Pancreas (tissue), 10 donors: ENCODE data around the gene ALKBH7. TPM values are rescaled to one million over a fixed set of nuclear protein-coding genes. Genes with fewer than 3 reads are reported as not detected.
"Not testable (repeated sequence)": the region's sequence is repeated elsewhere in the genome, so short reads cannot be mapped to it uniquely, and the experiment has no call there.

Experiments
- ATAC-seq, 4 donors: fragments of 200-7000 bp; cut with Tn5 transposase; one replicate each; pipeline versions ENCODE4 v1.8.0 to v1.9.1; 2020; ENCODE audit warnings: mild to moderate bottlenecking in 4 of 4, moderate library complexity in 4 of 4
- DNase-seq, 6 donors: peaks; one replicate each; pipeline ENCODE4 v3.0.0-alpha.2; 2020
- FAIRE-seq: peaks from 2 replicates; lab custom pipeline; 2012; peaks lifted over from hg19 to GRCh38; lab: Jason Lieb, UNC
- H3K27ac ChIP-seq, 4 donors: fragments of 200-600 bp; sonication (generic); 1 replicate in 3 of 4; 2 replicates in 1 of 4; pipeline versions ENCODE4 v1.5.0 to v1.8.0; 2020
- H3K27me3 ChIP-seq, 4 donors: fragments of 200-600 bp; one replicate each; pipeline ENCODE4 v1.8.0; 2021
- H3K36me3 ChIP-seq, 3 donors: fragments of 200-600 bp; sonication (generic) in 1 of 3; one replicate each; pipeline versions ENCODE4 v1.5.0 to v1.8.0; 2020 to 2021
- H3K4me1 ChIP-seq, 3 donors: fragments of 200-600 bp; one replicate each; pipeline ENCODE4 v1.8.0; 2021
- H3K4me3 ChIP-seq, 4 donors: fragments of 200-600 bp; sonication (generic) in 2 of 4; one replicate each; pipeline versions ENCODE4 v1.5.0 to v1.8.0; 2020 to 2021
- H3K9me3 ChIP-seq, 4 donors: fragments of 200-600 bp; one replicate each; pipeline ENCODE4 v1.8.0; 2021
- WGBS, 2 donors: extraction: QIAGEN DNeasy Blood & Tissue Kit; methylation state at CpG; one replicate each; pipeline ENCODE4 v1.1.7; 2013; 5-methylcytosine and 5-hydroxymethylcytosine counted together
- intact Hi-C, 3 donors: fragments of 100-400 bp; cut with DNase I; formaldehyde crosslinking; loops; one replicate each; pipeline versions ENCODE4 v1.11.1 to v1.14.2; 2022
- polyA plus RNA-seq, 2 donors: library from polyadenylated mRNA; stranded (reverse); fragments of 200-250 nt; gene quantifications; one replicate each; pipeline ENCODE4 v1.2.3, GENCODE V29; 2013
- total RNA-seq, 6 donors: library from RNA; stranded (reverse); fragmentation: NEBNext Ultra II Directional in 4 of 6; extraction: Animal tissue kit (Norgen Biotek cat#: 25700) in 4 of 6; gene quantifications; one replicate each; pipeline versions ENCODE4 v1.2.1 to v1.2.4, GENCODE V29; 2021 to 2023
- TF ChIP-seq, protein P1 (sequence below), 4 donors: fragments of 200-600 bp; sonication (generic) in 3 of 4; IDR thresholded peaks; one replicate each; pipeline versions ENCODE4 v1.5.0 to v1.8.0; 2021; ENCODE audit warnings: antibody characterized with exemption in 4 of 4
- donor health status: healthy with polysubstance abuse.
- donor health status: DM: no; HTN: no; CAD: no; lungs with moderate emphysema.
- donor health status: DM: no; HTN: no; CAD: no.
- donor health status: control.
- donor health status: control.
- donor health status: Bipolar disorder and iron deficiency.
- donor health status: DM: yes; HTN: yes; CAD: no.
- donor health status: DM: no; HTN: no; CAD: no.
- donor health status: DM: no; HTN: no; CAD: no.
- donor health status: DM: yes; HTN: yes; CAD: no.

ALKBH7 gene
- total and polyA plus RNA-seq, 8 donors, result 29.3 to 69.4 (median 53.4) TPM

DNA sequence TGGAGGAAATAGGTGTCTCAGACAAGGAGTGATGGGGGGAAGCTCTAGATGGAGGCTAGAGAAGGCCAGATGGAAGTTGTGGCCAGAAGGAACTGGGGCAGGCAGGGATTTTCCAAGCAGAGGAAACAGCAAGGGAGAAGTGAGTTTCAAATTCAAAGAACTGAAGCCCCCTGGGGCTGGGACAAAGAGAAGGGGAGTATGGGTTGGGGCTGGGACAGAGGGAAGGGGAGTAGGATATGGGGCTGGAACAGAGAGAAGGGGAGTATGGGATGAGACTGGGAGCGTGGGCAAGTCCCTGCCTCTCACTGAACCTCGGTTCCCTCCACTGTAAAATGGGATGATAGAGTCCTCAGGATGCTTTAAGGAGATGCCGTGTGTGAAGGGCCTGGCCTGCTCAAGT, 22.2 kb downstream of the ALKBH7 start:
- FAIRE-seq (no peak), DNase-seq (no peak), ATAC-seq (no peak)
- H3K4me3 ChIP-seq, result no peak overlapping the region
- H3K27ac ChIP-seq, result no peak overlapping the region
- no peaks in the 10 kb centered on the region for H3K36me3 ChIP-seq
- H3K9me3 ChIP-seq, result no peaks in the 10 kb centered on the region
- intact Hi-C loops, result no loop called here
- H3K27me3 ChIP-seq, result no peaks in the 10 kb centered on the region
- peaks cover 0 to 6% (median 0%) of the 10 kb centered on the region in 3 donors for H3K4me1 ChIP-seq
- 94 to 100% methylated on average over 3 of the region's 3 CpGs for WGBS, 2 donors
- TF ChIP-seq, protein P1, sequence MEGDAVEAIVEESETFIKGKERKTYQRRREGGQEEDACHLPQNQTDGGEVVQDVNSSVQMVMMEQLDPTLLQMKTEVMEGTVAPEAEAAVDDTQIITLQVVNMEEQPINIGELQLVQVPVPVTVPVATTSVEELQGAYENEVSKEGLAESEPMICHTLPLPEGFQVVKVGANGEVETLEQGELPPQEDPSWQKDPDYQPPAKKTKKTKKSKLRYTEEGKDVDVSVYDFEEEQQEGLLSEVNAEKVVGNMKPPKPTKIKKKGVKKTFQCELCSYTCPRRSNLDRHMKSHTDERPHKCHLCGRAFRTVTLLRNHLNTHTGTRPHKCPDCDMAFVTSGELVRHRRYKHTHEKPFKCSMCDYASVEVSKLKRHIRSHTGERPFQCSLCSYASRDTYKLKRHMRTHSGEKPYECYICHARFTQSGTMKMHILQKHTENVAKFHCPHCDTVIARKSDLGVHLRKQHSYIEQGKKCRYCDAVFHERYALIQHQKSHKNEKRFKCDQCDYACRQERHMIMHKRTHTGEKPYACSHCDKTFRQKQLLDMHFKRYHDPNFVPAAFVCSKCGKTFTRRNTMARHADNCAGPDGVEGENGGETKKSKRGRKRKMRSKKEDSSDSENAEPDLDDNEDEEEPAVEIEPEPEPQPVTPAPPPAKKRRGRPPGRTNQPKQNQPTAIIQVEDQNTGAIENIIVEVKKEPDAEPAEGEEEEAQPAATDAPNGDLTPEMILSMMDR (IDR thresholded peaks at IDR 0.05), result no peak

DNA sequence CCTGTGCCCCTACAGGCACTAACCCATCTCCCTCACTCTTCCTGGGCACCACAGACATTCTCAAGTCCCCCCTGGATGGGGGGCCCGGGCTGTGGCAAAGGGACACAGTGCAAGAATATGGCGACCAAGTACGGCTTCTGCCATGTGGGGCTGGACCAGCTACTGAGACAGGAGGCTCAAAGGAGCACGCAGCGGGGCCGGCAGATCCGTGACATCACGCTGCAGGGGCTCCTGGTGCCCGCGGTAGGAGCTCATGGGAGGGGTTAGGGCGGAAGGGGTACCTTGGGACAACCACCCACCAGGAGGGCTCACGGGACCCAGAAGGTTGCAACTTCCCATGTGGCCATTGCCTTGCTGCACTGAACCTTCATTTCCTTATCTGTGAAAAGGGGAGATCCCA, 23.7 kb downstream of the ALKBH7 start:
- FAIRE-seq (no peak), ATAC-seq (no peak), DNase-seq (no peak)
- Histone ChIP-seq H3K4me3 (no peak overlapping the region), H3K36me3 (no peaks in the 10 kb centered on the region), H3K27ac (no peak overlapping the region), H3K4me1 (peaks cover 0 to 6% (median 0%) of the 10 kb centered on the region in 3 donors), H3K9me3 (no peaks in the 10 kb centered on the region), H3K27me3 (no peaks in the 10 kb centered on the region)
- intact Hi-C loops, result no loop called here
- TF ChIP-seq, protein P1 (IDR thresholded peaks at IDR 0.05), result no peak
- WGBS, 2 donors, result 90 to 95% methylated on average over 12 of the region's 12 CpGs

DNA sequence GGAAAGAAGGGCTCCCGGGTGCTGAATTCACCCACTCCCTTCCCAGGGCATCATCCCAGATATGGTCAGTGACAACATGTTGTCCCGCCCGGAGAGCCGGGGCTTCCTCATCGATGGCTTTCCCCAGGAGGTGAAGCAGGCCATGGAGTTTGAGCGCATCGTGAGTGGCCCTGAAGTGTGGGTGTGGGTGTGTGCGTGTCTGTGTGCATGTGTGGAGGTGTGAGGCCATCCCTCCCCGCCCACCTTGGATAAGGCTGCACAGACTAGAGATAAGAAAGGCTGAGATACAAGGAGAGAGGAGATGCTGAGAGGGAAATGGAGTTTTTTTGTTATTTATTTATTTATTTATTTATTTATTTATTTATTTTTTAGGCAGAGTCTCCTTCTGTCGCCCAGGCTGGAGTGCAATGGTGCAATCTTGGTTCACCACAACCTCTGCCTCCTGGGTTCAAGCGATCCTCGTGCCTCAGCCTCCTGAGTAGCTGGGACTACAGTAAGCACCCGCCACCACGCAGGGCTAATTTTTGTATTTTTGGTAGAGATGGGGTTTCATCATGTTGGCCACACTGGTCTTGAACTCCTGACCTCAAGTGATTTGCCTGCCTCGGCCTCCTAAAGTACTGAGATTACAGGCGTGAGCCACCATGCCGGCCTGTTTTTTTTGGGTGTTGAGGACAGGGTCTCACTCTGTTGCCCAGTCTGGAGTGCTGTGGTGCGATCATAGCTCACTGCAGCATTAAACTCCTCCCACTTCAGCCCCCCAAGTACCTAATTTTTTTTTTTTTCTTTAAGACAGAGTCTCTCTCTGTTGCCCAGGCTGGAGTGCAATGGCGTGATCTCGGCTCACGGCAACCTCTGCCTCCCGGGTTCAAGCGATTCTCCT, 27.7 kb downstream of the ALKBH7 start:
- FAIRE-seq, H3K36me3 ChIP-seq, H3K9me3 ChIP-seq, ATAC-seq, intact Hi-C loops, H3K27me3 ChIP-seq, H3K4me1 ChIP-seq, H3K27ac ChIP-seq, DNase-seq, H3K4me3 ChIP-seq: not testable (repeated sequence)
- 88 to 90% methylated on average over 23 of the region's 23 CpGs for WGBS, 2 donors

DNA sequence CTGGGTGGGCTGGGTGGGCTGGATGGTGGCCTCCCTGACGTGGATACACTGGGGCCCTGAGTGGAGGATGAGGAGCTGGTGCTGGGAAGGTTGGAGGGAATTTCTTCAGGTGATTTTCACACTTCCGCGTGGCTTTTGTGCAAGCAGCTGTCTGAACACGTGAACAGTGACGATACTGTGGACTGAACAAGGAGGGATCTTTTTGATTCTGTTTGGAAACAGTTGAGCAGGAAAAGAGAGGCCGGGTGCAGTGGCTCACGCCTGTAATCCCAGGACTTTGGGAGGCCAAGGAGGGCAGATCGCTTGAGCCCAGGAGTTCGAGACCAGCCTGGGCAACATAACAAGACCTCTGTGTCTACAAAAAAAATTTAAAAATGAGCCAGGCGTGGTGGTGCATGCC, 29.5 kb downstream of the ALKBH7 start:
- Histone ChIP-seq H3K36me3 (no peaks in the 10 kb centered on the region), H3K9me3 (no peaks in the 10 kb centered on the region), H3K4me3 (no peak overlapping the region), H3K4me1 (no peaks in the 10 kb centered on the region), H3K27ac (no peak overlapping the region), H3K27me3 (no peaks in the 10 kb centered on the region)
- ATAC-seq, result no peak
- DNase-seq, result no peak
- 88 to 92% methylated on average over 10 of the region's 10 CpGs for WGBS, 2 donors
- FAIRE-seq, result no peak
- intact Hi-C loops, result no loop called here
- TF ChIP-seq, protein P1 (IDR thresholded peaks at IDR 0.05), result no peak

DNA sequence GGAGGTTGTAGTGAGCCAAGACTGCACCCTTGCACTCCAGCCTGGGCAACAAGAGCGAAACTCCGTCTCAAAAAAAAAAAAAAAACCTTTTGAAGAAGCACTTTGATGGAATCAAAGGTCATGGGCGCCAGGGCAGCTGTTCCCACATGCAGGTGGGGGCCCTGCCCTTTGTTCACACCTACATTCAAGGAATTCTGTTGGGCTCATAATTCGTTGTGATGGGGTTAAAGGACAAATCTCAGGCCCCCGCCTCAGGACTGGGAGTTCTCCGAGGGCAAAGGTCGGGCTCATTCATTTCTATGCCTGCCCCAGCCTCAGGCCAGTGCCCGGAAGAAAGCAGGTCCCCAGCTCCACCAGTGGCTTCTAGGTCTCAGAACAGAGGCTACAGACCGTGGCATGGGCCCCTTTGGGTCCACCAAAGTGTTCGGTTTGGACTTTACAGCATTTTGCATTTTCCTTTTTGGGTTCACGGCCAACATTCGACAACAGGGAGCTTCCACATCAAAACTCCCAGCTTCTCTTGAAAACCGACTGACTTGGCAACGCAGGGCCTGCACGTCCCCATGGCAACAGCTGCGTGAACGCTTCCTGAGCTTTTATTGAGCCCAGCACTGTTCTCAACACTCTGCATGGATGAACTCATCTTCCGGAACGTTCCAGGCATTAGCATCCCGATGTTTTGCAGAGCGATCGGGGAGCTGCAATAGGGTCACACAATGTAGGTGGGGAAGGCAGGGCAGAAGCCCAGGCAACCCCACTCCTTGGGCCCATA, 30.4 kb downstream of the ALKBH7 start:
- WGBS, 2 donors, result 56 to 59% methylated on average over 22 of the region's 22 CpGs
- Histone ChIP-seq H3K27me3 (no peaks in the 10 kb centered on the region), H3K4me3 (no peak overlapping the region)

More for the DNA sequence above, 30.4 kb downstream of the ALKBH7 start:
- no peak for DNase-seq
- FAIRE-seq, result no peak
- Histone ChIP-seq H3K36me3 (no peaks in the 10 kb centered on the region), H3K9me3 (no peaks in the 10 kb centered on the region), H3K27ac (no peak overlapping the region), H3K4me1 (no peaks in the 10 kb centered on the region)
- ATAC-seq, result peak in 3 of 4 donors; percentile 50 to 89 (median 75)
- TF ChIP-seq, protein P1 (IDR thresholded peaks at IDR 0.05), result no peak
- intact Hi-C loops, result no loop called here
